CMK (cell line): Measurements from ENCODE around the gene ASB7.

Source experiments
- DNase-seq: peaks from one replicate; pipeline ENCODE4 v3.0.0-alpha.2; 2010; ENCODE audit warnings: low read depth

ASB7 gene

DNA sequence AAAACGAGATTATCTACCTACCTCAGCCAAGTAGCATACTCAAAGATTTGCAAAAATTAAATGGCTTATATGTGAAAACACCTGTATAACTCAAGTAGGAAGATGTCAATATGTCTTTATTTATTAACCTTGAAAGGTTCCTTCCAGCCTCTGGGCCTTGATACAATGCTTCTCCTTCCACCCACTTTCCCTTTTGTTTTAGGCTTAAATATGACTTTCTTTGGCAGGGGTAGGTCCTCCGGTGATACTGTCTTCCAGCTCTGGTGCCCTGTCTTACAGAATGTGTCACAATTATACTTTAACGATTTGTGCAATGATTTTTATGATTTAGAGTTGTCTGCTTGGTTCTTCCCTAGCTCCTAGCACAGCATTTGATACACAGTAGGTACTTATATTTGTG lies 4.5 kb upstream of the ASB7 start:
- DNase-seq = no peak

DNA sequence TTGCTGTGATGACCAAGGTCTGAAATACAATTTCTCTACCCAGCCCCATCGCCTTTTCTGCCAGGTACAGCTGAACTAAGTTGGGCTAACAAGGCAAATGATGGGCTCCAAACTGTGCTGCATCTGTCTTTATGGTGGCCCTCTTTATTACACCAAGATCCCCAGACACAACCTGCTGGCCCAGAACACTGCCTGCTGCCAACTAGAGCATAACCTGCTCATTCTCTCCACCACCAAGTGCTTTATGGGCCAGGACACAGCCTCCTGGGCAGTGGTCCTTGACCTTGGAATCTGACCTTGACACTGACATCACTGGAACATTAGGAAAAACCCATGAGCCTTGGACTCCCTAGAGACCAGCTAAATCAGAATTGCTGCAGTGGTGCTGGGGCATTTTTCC lies 3.7 kb upstream of the ASB7 start:
- no peak for DNase-seq

DNA sequence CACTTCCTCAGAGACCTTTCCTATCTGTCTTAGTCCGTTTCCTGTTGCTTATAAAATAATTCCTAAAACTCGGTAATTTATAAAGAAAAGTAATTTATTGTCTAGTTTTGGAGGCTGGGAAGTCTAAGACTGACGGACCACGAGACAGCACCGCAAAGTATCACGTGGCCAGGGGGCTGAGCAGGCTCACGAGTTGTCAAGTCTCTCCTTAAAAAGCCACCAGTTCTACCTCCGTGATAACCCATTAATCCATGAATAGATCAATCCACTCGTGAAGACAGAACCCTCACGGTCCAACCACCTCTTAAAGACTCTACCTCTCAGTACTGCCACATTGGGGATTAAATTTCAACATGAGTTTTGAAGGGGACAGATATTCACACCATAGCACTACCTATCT lies 1.2 kb upstream of the ASB7 start:
- DNase-seq = peak; percentile 52

DNA sequence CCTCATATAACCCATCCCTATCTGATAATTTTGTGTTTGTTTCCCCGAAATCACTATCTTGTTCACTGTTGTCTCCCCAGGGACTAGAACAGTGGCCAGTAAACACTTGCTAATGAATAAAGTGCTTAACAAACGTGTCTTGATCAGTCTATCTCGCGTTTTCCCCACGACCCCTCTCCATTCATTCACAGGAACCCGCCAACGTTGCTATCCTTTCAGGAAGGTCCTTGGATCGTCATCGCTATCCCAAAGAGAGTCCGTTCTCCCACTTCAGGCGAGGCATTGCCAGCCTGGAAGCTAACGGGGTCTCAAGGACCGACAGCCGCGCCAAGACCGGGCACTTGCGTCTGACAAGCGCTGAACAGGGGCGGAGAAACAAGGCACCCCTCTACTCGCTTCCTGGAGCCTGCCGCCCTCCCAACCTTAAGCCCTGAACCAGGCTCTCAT lies 749 bp upstream of the ASB7 start:
- DNase-seq = peak; percentile 50

DNA sequence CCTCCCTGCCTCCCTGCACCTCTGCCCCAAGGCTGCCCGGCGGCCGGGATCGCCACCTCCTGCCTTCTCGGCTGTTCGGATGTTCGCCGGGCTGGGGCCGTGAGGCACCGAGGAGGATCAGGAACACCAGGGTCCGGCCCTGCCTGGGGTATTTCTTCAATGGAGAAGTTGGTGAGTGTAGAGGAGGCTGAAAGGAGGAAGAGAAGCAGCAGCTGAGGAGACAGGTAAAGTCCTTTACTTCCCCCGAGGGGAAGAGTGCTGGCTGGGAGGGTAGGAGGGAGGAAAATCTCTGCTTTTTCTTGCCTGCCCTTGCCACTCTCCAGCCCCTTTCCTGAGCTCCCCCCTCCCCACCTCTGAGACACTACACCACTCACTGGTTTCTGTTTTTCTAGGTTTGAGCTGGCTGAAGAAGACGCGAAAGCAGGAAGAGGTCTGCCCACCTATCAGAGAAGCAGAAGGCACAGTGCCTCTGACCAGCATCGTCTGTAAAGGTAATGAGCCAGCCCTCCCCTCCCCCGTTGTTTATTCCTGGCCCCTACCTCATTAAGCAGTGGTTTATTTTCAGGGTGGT lies 519 bp downstream of the ASB7 start:
- no peak for DNase-seq

DNA sequence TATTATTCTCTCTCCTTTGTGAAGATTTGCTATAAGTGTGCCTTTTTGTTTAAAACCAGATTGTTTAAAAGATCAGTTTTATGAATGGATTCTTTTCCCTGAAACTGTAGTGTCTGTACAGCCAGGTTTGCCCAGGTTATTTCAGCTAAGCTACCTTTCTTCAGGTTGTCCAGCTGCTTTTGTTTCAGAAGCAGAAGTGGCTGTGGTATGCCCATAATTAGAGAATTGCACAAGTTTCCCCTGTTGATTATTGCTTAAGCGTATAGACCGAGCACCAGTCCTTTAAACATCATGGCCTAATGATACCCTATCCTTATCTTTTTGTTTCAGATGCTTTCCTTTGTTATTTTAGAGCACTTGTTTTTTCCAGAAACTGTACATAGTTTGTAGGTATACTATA lies 10.2 kb downstream of the ASB7 start:
- no peak for DNase-seq

DNA sequence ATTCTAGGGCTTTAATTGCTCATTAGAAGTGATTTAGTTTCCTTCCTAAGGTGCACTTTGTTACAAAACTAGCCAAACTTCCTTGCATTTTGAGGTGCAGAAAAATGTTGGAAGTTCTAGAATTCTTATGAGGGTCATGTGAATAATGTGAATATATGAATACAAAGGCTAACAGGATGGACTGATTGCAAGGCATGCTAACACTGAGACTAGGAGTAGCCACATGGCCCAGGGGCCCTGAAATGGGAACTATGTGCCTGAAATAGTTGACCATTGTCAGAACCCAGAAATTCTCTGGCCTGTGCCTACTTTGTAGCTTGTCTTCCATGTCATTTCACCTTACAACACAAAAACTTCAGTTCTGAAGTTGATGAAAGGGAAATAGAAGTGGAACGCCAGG lies 10.8 kb downstream of the ASB7 start:
- no peak for DNase-seq

DNA sequence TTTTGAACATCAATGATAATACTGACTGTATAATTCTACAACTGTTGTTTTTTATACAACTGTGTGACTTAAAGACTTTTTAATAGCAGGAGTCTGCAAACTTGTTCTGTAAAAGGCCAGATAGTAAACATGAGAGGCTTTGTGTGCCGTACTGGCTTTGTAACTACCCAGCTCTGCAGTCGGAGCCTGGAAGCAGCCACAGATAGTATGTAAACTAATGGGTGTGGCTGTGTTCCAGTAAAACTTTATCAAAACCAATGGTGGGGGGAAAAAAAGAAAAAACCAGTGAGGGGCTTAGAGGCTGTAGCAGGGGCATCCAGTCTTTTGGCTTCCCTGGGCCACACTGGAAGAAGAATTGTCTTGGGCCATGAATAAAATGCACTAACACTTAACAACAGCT lies 11.9 kb downstream of the ASB7 start:
- no peak for DNase-seq

DNA sequence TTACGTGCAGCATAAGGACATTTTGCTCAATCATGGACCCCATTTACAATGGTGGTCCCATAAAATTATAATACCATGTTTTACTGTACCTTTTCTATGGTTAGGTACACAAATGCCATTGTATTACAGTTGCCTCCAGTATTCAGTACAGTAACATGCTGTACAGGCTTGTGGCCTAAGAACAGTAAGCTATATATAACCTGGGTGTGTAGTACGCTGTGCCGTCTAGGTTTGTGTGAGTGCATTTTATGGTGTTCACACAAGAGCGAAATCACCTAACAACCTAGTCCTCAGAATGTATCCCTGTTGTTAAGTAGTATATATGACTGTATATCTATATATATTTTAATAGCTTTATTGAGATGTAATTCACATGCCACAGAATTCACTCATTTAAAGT lies 12.5 kb downstream of the ASB7 start:
- DNase-seq = no peak

DNA sequence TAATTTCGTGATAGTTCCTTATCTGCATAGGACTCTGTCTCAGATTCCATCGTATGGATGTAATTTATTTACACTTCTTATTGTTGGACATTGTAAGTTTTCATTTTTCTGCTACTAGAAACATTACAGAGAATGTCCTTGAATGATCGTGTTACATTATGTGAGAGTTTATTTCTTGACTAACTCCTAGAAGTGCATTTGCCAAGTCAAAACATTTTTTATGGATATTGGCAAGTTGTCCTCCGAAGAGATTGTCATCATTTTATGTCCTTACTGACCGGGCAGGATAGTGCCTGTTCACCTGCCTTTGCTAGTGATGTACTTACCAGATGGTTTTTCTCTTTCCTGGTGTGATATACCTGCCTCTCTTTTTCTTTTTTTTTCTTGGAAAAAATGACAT lies 13.4 kb downstream of the ASB7 start:
- no peak for DNase-seq

DNA sequence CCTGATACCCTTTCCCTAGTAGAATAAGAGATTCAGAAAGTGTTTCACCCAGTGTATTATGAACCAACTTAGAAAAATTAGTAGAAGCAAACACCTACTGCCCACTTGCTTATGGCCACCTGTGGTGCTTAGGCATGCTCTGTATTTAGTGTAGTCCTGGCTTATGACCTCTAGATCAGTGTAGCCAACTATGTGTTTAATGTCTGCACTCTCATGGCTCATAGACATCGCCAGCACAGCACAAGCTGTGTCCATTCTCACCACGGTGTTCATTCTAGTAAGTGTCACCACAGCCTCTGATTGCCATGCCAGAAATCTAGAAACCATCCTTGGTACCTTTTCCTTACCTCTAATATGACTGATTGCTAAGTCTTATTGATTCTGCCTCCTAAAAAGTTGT lies 14.3 kb downstream of the ASB7 start:
- DNase-seq = no peak

DNA sequence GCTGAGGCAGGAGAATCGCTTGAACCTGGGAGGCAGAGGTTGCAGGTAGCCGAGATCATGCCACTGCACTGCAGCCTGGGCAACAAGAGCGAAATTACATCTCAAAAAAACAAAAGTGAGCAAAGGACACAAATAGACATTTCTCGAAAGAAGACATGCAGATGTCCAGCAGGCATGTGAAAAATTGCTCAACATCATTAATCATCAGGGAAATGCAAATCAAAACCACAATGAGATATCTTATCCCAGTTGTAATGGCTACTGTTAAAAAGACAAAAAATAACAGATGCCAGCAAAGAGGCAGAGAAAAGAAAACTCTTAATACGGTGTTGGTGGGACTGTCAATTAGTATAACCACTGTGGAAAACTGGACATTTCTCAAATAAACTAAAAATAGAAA lies 20.9 kb downstream of the ASB7 start:
- no peak for DNase-seq

DNA sequence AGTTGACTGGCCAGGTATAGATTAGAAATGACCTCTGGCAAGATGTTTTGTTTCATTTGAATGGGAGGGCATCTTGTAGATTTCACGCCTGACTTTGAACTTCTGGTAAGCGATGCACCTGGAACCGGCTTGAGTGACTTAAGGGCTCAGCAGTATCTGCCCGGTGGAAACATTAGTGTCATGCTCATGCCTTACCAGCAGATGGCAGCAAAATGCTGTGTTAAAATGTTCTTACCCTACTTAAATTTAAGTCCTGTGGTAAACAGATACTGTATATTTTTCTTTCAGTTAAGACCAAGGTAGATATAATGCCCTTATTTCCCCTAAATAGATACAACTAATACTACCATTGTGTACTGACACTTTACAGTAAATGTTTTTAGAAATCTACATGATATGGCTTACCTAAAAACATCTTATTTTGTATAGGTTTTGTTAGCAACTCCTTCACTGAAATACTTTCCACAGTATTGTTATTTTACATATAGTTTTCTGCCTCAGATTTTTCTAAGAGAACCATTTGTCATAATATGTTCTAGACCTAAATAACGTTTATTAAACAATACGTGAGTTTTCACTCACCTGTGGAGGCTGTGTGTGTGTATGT lies 25.5 kb downstream of the ASB7 start:
- peak; percentile 55 for DNase-seq

DNA sequence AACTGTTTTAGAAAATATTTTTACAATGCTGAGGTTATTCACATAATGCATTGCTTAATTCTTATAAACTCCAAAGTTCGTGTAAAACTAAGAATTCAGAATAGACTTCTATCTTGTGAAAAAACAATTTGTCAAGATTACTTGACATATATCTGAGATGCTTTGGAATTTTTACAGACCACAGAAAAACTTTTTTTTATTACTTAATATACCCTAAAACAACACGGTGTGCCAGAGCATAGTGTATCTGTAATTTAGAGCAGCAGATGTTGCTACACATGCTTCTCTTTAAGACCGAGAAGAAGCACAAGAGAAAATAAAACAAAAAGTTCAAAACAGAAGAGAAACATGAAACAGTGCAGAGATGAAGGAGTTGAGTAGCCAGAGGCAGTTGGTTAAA lies 26.4 kb downstream of the ASB7 start:
- no peak for DNase-seq

DNA sequence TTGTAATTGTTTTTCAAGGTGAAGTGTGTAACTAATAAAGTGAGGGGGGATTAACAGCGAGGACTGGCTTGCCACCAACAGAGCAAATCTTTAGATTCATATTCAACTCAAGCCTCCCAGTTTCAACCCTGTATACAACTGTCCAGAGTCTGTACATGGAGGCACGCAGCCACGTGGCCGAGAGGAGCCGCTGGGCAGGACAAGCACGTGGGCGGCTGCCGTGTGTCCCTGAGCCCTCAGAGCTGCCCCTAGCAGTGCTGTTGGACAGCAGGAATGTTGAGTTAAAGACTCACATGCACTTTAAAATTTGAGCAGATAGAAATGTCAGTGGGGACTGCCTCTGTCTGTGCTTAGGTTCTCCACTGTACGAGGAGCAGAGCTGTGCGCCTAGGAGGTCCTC lies 29.4 kb downstream of the ASB7 start:
- no peak for DNase-seq

DNA sequence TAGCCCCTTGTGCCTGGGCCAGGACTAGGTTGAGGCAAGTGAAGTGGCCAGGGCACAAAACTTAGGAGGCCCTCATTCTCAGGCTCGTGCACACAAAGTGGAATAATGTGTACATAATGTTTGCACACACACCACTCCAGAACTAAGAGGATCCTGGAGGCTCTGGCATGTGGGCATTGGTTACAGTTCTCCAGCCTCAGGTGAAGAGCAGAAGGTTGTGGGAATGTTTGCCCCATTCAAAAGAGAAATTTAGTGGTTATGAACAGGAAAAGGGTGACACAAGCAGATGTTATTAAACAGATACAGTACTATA lies 31.3 kb downstream of the ASB7 start:
- DNase-seq = peak; percentile 5

DNA sequence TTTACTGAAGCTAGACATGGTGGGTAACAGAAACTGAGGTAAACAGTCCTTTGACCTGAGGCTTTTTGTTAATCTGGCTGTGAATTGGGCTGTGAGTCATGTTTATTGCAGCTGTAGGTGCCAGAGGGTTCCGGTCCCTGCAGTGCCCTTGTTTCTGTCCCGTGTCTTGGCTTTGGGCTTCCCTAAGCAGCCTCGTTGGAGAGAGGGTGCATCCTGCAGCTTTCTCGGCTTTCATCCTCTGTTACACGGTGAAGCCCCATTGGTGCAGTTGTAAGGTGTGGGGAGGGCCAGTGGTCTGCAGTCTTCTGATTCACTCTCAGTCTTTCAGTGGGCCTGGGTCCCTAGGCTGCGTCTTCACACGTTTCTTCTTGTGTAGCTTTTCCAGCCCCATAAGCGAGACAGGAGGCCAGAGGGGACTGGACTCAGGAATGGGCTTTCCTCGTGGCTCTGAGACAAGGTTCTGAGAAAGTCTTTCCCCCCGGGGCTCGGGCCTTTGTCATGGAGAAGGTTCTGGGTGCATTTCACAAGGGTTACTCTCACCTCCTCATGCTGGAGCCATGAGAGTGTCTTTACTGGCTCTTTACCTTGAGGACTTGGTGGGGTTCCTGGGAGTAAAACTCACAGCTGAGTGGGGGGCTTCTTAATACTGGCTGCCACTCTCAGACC lies 33.1 kb downstream of the ASB7 start:
- DNase-seq = no peak

DNA sequence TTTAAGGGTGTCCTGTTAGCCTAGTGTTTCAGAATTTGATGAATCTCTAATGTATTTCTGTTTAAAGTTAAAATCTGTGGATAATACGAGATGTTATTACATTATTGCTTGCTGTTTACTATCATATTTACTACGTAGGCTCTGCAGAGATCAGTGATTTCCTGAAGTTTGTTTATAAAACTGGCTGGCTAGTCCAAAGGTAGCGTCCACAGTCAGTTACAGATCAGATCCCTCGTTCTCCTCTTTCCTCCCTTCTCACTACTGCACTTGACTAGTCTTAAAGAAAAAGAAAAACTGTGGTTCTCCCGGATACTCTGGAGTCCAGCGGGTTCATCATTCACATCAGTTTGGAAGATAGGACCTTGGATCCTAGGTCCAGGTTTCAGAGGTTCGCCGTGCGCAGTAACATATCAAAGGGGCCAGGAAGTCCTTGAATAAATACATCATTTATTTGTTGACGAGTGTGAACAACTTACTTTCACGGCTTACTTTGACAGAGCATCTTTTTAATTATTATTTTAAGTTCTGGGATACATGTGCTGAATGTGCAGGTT lies 35.9 kb downstream of the ASB7 start:
- no peak for DNase-seq

DNA sequence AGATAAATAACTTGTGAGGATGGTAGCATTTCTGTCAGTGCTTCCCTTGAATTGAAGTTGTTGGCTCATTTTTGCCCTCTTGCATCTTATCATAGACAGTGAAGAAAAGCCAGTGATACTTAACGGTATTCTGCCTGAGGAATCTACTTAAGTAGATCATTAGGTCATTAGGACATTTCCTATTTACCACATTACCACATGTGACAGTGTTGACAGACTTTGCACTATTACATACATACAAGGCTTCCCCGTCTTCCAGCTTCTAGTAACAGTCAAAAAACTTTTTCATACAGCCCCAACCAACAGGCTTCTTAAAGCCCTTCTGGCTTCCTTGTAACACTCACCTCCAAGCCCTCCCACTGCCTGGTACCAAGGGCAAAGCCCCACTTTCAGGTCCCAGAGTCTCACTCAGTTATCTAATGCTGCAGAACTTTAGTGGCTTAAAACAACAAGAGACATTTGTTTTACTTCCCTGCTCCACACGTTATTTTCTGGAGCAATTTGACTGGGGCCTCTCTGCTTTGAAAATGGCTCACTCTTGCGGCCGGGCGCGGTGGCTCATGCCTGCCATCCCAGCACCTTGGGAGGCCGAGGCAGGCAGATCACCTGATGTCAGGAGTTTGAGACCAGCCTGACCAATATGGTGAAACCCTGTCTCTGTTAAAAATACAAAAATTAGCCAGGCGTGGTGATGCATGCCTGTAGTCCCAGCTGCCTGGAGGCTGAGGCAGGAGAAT lies 40.0 kb downstream of the ASB7 start:
- DNase-seq = no peak

DNA sequence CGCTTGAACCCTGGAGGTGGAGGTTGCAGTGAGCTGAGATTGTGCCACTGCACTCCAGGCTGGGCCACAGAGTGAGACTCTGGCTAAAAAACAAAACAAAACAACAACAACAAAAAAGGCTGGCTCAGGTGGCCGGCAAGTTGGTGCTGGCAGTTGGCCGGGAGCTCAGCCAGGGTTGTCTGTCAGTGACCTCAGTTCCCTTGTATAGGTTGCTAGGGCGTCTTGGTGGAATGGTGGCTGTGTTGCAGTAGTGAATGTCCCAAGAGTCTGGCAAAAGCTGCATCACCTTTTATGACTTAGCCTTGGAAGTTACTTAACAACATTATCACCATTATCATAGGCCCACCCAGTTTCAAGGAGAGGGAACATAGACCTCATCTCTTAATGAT lies 40.6 kb downstream of the ASB7 start:
- DNase-seq = no peak

DNA sequence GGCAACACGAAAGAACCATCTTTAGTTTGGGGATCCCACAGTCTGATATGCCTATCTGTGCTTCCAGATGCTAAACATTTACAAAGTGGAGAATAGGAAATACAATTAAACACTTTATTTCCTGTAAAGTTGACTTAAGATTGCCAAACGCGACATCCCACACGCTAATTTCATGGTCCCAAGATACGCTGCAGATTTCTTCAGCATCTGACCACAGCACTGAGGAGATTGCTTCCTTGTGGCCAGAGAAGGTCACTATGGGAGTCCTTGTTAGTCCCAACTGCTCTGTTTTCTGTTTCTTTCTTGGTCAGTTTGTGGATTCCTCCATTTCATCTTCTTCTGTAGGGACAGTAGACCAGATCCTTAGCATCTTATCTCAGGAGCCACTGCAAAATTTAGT lies 43.3 kb downstream of the ASB7 start:
- no peak for DNase-seq

DNA sequence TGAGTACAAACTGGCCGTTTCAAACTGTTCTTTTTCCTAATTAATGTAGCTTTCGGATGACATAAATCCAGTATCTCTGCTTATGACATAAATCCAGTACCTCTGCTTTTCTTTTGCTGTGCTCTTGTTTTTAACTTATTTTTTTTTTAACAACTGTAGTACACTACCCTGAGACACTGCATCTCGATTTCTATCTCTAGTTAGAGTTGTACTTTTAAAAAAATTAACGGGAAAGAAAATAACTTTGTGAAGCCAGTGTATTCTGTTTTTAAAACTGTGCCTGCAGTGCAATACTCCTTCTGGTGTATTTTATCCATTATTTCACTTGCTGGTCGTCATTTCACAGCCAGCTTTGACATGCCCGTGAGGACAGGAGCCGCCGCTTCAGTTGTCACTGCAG lies 46.6 kb downstream of the ASB7 start:
- DNase-seq = no peak

DNA sequence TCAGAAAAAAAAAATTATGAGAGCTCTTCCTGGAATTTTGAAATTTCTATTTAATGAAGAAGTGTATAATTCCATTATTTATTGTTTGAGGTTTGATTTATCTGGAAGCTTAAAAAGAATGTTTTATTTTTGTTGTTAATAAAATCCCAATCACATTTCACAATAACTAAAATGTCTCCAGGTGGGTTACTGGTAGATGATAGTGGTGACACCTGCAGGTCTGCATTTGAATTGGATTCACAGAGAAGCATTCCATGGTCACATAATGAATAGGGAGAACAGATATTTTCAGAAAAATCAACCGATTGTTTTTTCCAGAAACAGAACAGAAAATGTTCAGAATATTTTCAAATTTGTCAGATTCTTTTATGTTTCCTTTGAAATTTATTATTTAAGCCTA lies 48.3 kb downstream of the ASB7 start:
- no peak for DNase-seq
